NCI-H2081 (cell line): Measurements from ENCODE around the gene ARID3B.
"Not testable (repeated sequence)": the region's sequence is repeated elsewhere in the genome, so short reads cannot be mapped to it uniquely, and the experiment has no call there.

Experiments used
- DNase-seq, 2 experiments: peaks; one replicate each; lab custom pipeline; 2025; lab: John Stamatoyannopoulos, UW

ARID3B gene

GRCh38 chr15:74535388-74536084, 5.5 kb upstream of the ARID3B start:
- DNase-seq: no peak

- DNase-seq: no peak
These were observed 3.3 kb upstream of the ARID3B start for GRCh38 chr15:74537736-74538135.

- DNase-seq: not testable (repeated sequence)
These were observed 1.5 kb upstream of the ARID3B start for GRCh38 chr15:74539521-74539920.

GRCh38 chr15:74540161-74540760, 759 bp upstream of the ARID3B start:
- DNase-seq: no peak

GRCh38 chr15:74541494-74542165, 610 bp downstream of the ARID3B start:
- DNase-seq: peak; percentile 5 to 16

- DNase-seq: no peak
These were observed 1.4 kb downstream of the ARID3B start for GRCh38 chr15:74542166-74543042.

- no peak for DNase-seq
These were observed 2.0 kb downstream of the ARID3B start for GRCh38 chr15:74543043-74543422.

GRCh38 chr15:74543583-74543982, 2.6 kb downstream of the ARID3B start:
- DNase-seq: no peak

GRCh38 chr15:74545086-74545485, 4.1 kb downstream of the ARID3B start:
- no peak for DNase-seq

GRCh38 chr15:74545776-74546656, 5.0 kb downstream of the ARID3B start:
- peak; percentile 96 to 97 for DNase-seq

- no peak for DNase-seq
These were observed 6.6 kb downstream of the ARID3B start for GRCh38 chr15:74547616-74548015.

- DNase-seq: no peak
These were observed 7.2 kb downstream of the ARID3B start for GRCh38 chr15:74548241-74548640.

GRCh38 chr15:74549816-74550215, 8.8 kb downstream of the ARID3B start:
- DNase-seq: no peak

GRCh38 chr15:74551714-74552113, 10.7 kb downstream of the ARID3B start:
- DNase-seq: no peak

GRCh38 chr15:74552773-74553441, 11.9 kb downstream of the ARID3B start:
- DNase-seq: no peak

- DNase-seq: no peak
These were observed 14.2 kb downstream of the ARID3B start for GRCh38 chr15:74555192-74555591.

- DNase-seq: no peak
These were observed 17.7 kb downstream of the ARID3B start for GRCh38 chr15:74558706-74559105.

GRCh38 chr15:74563442-74563841, 22.4 kb downstream of the ARID3B start:
- DNase-seq: no peak

- no peak for DNase-seq
These were observed 23.2 kb downstream of the ARID3B start for GRCh38 chr15:74564182-74564581.

- DNase-seq: no peak
These were observed 24.5 kb downstream of the ARID3B start for GRCh38 chr15:74565381-74566085.
